Daoy (cell line): ENCODE data around the gene SLC16A3. TPM values are rescaled to one million over a fixed set of nuclear protein-coding genes. Genes with fewer than 3 reads are reported as not detected.
"Not testable (repeated sequence)": the region's sequence is repeated elsewhere in the genome, so short reads cannot be mapped to it uniquely, and the experiment has no call there.

Experiments
- DNase-seq: peaks from one replicate; pipeline ENCODE4 v3.0.0-alpha.2; 2015; ENCODE audit warnings: low read depth
- total RNA-seq: library from RNA; depleted of rRNA; stranded (reverse); fragments of >200 nt; shearing (Covaris generic); gene quantifications from 2 replicates; pipeline ENCODE4 v1.2.3, GENCODE V29; 2014; rRNA removed

SLC16A3 gene
- 26.7 and 57.7 TPM in 2 replicates for total RNA-seq

DNA sequence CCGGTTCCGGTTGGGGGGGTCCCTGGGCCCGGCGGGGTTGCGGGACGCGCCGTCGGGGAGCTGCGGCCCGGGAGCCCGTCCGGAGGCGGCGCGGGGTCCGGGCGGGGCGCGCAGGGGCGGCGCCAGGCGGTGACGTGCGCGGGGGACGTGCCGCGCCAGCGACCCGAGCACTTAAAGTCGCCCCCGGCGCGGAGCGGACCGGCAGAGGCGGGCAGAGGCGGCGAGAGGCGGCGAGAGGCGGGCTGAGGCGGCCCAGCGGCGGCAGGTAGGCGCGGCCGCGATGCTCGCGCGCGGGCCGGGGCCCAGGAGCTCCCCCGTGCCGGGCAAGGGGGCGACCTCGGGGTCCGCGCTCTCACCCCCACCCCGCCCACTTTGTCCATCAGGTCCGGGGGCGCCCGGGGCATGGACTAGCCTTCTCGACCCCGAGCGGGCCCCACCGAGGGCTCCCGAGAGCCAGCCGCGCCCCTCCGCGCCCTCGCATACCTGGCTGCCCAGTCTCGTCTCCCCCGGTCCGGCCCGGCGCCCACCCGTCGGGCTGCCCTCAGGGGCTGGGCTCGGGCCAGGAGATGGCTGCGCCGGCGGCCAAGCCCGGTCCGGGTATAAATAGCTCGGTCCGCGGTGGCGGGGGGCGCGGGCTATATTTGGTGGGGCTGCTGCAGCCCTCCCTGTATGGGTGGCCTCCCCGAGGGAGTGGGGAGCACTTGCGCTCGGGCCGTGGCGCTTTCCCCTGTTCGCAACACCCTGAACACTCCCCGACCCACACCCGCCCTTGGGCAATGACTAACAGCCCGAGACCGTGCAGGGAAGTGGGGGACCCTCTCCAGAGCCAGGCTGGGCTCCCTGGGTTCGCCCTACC lies at the start of gene SLC16A3:
SLC16A3 (plus strand) TSS at position 201 of the 856 bp plus-strand sequence. CDS start 6,967 bp downstream, outside the sequence.
- peak; percentile 80 for DNase-seq

DNA sequence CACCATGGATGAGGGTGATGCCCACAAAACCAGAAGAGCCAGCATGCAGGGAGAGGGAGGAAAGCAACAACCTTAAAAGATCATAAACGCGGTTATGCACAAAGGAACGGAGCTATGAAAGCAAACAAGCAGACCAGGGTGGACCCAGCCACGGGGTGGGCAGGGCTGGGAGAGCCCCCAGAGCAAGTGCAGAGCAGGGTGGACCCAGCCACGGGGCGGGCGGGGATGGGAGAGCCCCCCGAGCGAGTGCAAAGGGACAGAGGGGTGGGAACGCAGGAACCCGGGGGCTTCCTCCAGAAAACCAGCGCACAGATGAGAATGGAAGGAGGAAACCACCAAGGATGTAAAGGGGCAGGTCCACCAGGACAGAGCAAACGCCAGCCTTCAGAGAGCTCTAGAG lies 49.4 kb upstream of the SLC16A3 start:
- no peak for DNase-seq

GRCh38 chr17:82179946-82180475 lies 48.8 kb upstream of the SLC16A3 start:
- DNase-seq, result no peak

DNA sequence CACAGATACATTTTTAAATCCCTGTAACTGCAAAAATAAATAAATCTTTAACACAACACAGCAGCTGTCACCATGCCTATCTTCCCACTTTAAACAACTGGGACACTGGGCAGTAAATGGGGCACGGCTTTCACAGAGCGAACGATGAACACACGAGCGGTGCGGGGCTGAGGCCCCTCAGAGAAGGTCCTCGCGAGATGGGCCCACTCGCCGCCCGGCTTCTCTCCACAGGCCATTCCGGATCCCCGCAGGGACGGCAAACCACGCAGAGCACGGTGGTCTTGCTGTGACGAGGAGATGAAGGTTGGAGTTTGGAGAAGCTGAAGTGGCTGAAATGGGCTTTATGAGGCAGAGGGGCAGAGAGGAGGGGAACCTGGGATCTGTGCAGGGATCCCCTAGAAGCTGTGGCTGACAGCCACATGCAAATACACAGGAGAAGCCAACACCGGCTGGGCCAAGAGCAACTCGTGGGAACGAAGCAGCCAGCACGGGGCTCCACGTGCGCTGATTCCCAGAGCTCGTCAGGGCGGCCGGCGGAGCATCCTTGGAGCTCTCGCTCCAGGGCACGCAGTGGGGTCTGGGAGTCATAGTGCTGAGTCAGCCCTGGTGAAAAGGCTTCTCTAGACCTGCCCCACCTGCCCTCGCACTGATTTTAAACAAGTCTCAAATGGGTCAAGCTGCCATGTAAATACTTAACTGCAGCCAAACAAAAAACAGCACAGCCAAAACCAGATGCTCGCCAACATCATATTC lies 47.9 kb upstream of the SLC16A3 start:
- DNase-seq, result no peak

GRCh38 chr17:82184761-82185160 lies 44.1 kb upstream of the SLC16A3 start:
- no peak for DNase-seq

DNA sequence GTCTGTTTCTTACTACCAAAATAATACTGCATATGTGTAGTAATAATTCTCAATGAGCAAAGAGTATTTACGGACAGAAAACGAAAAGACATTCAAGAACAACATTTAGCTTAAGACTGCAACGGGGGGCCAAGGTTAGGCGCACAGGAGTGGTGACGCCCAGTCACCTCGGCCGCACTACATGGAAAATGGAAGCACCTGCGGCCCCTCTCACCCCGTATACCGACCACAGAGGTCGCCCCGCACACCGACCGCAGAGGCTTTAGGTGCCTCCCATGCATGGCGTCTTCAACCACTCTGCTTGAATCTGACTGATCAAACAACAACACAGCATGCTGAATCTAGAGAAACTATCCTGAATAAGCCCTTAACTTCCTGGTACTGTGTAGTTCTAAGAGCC lies 42.6 kb upstream of the SLC16A3 start:
- DNase-seq, result no peak

DNA sequence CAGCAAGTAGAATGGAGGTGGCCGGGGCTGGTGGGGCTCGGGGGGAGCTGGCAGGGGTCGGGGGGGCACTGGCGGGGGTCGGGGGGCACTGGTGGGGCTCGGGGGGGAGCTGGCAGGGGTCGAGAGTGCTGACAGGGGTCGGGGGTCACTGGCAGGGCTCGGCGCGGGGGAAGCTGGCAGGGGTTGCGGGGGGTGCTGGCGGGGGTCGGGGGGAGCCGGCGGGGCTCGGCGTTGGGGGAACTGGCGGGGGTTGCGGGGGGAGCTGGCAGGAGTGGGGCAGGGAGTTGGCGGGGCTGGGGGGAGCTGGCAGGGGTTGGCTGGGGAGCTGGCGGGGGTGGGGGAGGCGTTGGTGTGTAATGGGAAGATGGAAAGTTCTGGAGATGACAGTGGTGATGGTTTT lies 41.3 kb upstream of the SLC16A3 start:
- no peak for DNase-seq

GRCh38 chr17:82188001-82188961 lies 40.6 kb upstream of the SLC16A3 start:
- DNase-seq, result no peak

DNA sequence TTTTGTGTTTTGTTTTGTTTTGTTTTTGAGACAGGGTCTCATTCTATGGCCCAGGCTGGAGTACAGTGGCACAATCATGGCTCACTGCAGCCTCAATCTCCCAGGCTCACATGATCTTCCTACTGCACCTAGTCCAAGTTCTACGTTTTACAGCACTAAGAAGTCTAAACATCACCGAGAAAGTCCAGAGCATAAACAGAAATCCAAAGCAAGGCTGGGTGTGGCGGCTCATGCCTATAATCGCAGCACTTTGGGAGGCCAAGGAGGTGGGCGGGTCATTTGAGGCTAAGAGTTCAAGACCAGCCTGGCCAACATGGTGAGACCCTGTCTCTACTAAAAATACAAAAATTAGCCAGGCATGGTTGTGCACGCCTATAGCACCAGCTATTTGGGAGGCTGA lies 35.8 kb upstream of the SLC16A3 start:
- DNase-seq, result not testable (repeated sequence)

GRCh38 chr17:82193520-82194220 lies 35.2 kb upstream of the SLC16A3 start:
- DNase-seq, result no peak

- no peak for DNase-seq
Measured at GRCh38 chr17:82194765-82195164, 34.1 kb upstream of the SLC16A3 start.

DNA sequence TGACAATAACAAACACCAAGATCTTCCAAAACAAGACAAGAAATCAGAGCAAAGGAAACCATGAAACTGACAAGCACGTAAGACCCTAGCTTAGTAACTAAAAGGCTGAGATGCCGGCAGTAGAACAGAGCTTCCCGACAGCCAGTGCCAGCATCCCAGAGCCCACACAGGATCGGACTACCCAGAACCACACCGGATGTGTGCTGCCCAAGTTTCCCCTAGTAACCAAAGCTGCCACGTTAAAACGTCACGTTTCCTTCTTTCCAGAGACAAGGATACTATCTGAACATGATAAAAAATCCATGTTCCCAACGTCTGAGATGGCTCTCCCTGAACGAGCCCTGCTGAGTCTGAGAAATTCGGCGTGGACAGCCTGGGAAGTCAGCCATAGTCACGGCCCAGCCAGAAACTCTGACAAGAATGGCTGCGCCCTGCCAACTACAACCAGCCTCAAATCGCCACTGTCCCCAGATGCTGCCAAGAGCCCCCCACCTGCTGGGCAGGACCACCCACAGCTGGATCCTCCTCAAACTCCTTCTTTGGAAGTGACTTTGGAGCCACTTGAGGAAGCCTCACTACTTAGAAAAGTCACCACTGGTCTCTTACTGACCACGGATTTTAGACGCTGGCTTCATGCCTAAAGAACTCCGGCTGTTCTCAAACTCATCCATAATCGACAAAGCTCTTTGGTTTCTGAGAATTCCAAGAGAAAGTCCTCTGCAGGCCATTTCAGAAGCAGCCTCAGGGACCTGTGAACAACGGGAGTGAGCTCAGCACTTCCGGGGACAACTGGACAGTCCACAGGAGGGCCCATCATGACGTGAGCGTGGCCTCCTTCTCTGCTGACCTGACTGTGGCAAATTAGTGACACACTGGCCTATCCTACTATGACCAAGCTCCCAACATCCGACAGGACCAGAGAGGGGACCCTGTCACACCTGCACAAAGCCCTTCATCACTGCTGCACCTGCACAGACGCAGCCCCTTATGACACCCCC lies 32.9 kb upstream of the SLC16A3 start:
- DNase-seq, result no peak

GRCh38 chr17:82198092-82198491 lies 30.8 kb upstream of the SLC16A3 start:
- DNase-seq, result no peak

- DNase-seq, result no peak
Measured at GRCh38 chr17:82199496-82199895, 29.3 kb upstream of the SLC16A3 start.

DNA sequence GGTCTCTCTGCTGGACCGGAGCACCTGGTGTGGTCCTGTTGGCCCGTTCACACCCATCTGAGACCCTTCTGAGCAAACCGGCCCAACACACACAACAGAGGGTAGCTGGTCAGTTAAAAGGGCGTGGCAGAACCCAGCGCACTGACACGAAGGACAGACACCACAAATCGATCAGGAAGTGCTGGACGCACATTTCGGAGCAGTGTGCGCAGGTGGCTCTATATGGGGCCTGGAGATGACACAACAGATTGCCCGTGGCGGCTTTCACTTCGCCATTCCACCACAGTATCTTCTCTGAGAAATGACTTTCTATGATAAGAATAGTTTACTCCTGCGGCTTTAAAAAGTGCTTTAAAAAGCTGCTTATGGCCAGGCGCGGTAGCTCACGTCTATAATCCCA lies 28.7 kb upstream of the SLC16A3 start:
- DNase-seq, result no peak

- no peak for DNase-seq
Measured at GRCh38 chr17:82200743-82201497, 27.9 kb upstream of the SLC16A3 start.

DNA sequence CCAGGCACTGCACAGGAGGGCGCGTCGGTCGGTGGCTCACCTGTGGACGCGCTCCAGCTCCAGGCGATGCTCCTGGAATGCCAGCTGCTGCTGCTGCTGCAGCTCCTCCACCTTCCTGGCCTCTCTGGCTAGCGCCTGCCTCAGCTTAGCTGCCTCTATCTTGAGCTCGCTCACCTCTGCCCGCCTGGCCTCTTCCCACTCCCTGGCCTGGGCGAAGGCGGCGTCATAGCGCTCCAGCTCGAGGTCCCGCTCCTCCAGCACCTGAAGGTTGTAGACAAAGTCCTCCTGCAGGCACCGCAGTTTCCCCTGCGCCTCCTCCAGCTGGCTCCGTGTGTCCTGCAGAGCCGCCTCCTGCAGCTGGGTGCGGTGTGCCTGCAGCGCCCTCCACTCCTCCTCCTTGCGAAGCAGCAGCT lies 27.3 kb upstream of the SLC16A3 start:
- no peak for DNase-seq

- no peak for DNase-seq
Measured at GRCh38 chr17:82202981-82203380, 25.9 kb upstream of the SLC16A3 start.

GRCh38 chr17:82203920-82204319 lies 24.9 kb upstream of the SLC16A3 start:
- no peak for DNase-seq
